AG04450 (cell line): ENCODE results near the gene NF1. TPM values are rescaled to one million over a fixed set of nuclear protein-coding genes. Genes with fewer than 3 reads are reported as not detected.
"Not testable (repeated sequence)": the region's sequence is repeated elsewhere in the genome, so short reads cannot be mapped to it uniquely, and the experiment has no call there.

Source experiments
- CTCF ChIA-PET: fragments of 300-600, 350-600 bp; formaldehyde crosslinking; extraction: SDS; loops from one replicate; lab custom pipeline; 2022; ENCODE audit warnings: antibody characterized with exemption, inconsistent platforms; lab: Charles Lee
- POLR2A ChIA-PET: fragments of 350-600 bp; formaldehyde crosslinking; extraction: SDS; loops from one replicate; lab custom pipeline; 2021; ENCODE audit warnings: antibody characterized with exemption, inconsistent platforms; lab: Yijun Ruan, JAX
- DNase-seq: peaks from one replicate; pipeline ENCODE4 v3.0.0-alpha.2; 2011; ENCODE audit warnings: low read depth, low spot score
- H3K27ac ChIP-seq: one replicate; pipeline ENCODE4 v1.5.1; 2012; ENCODE audit warnings: low read depth, low read length, control low read depth
- H3K27me3 ChIP-seq: one replicate; pipeline ENCODE4 v1.6.0; 2012; ENCODE audit warnings: low read length; ENCODE audit not compliant: control insufficient read depth, insufficient read depth
- H3K4me3 ChIP-seq: 2 replicates; pipeline ENCODE4 v1.5.1; 2011; ENCODE audit warnings: mild to moderate bottlenecking, low read depth, low read length, control low read depth
- H3K9me3 ChIP-seq: 2 replicates; pipeline ENCODE4 v1.5.1; 2012; ENCODE audit warnings: low read length; ENCODE audit not compliant: control insufficient read depth, insufficient read depth
- CTCF ChIP-seq: IDR thresholded peaks from 2 replicates; pipeline ENCODE4 v1.5.1; 2011; ENCODE audit warnings: low read depth, low read length, control low read depth, inconsistent platforms
- polyA plus RNA-seq: library from polyadenylated mRNA; depleted of rRNA; stranded (reverse); fragments of >200 nt; gene quantifications from 2 replicates; pipeline ENCODE4 v1.2.3, GENCODE V29; 2011

The NF1 gene
- polyA plus RNA-seq, 1 experiment = 60.5 TPM

GRCh38 chr17:31156326-31156725, 61.5 kb downstream of the NF1 start:
- ChIA-PET POLR2A (no interaction called here), CTCF (no interaction called here)
- DNase-seq = peak; percentile 21

GRCh38 chr17:31156864-31157263, 62.1 kb downstream of the NF1 start:
- DNase-seq, CTCF ChIA-PET, H3K4me3 ChIP-seq, H3K27ac ChIP-seq, H3K27me3 ChIP-seq, H3K9me3 ChIP-seq, POLR2A ChIA-PET: not testable (repeated sequence)

More at GRCh38 chr17:31156326-31156725, 61.5 kb downstream of the NF1 start:
- H3K4me3 ChIP-seq = no peak overlapping the region
- H3K9me3 ChIP-seq = no peaks in the 10 kb centered on the region
- no peaks in the 10 kb centered on the region for H3K27me3 ChIP-seq
- no peak overlapping the region for H3K27ac ChIP-seq
- no peak for TF ChIP-seq CTCF

- no peak for TF ChIP-seq CTCF
- DNase-seq = no peak
- POLR2A ChIA-PET = no interaction called here
- Histone ChIP-seq H3K9me3 (no peaks in the 10 kb centered on the region), H3K27me3 (no peaks in the 10 kb centered on the region), H3K4me3 (no peak overlapping the region), H3K27ac (no peak overlapping the region)
- CTCF ChIA-PET = no interaction called here
Measured at GRCh38 chr17:31158746-31159377, 64.1 kb downstream of the NF1 start.

- ChIA-PET POLR2A (no interaction called here), CTCF (no interaction called here)
- Histone ChIP-seq H3K27ac (no peak overlapping the region), H3K4me3 (no peak overlapping the region), H3K27me3 (no peaks in the 10 kb centered on the region), H3K9me3 (no peaks in the 10 kb centered on the region)
- TF ChIP-seq CTCF = no peak
- DNase-seq = no peak
Measured at GRCh38 chr17:31163091-31163781, 68.5 kb downstream of the NF1 start.

GRCh38 chr17:31167111-31167510, 72.3 kb downstream of the NF1 start:
- H3K4me3 ChIP-seq = no peak overlapping the region
- TF ChIP-seq CTCF = no peak
- H3K27me3 ChIP-seq = no peaks in the 10 kb centered on the region
- DNase-seq = no peak
- no peaks in the 10 kb centered on the region for H3K9me3 ChIP-seq
- ChIA-PET CTCF (no interaction called here), POLR2A (no interaction called here)
- H3K27ac ChIP-seq = no peak overlapping the region
